ENCODE results near the gene KL. TPM values are rescaled to one million over a fixed set of nuclear protein-coding genes. Genes with fewer than 3 reads are reported as not detected.

The KL gene
- total RNA-seq, 4 donors from 2014 or later = 1.3 to 1.6 (median 1.4) TPM

- Histone ChIP-seq H3K27me3 (no peaks in the 10 kb centered on the region), H3K36me3 (no peaks in the 10 kb centered on the region), H3K4me3 (no peak overlapping the region), H3K9me3 (no peaks in the 10 kb centered on the region), H3K4me1 (peaks cover 5 to 15% of the 10 kb centered on the region in 2 donors), H3K27ac (no peak overlapping the region)
- in situ Hi-C loops (cut with MboI; ENCODE audit: low sequenced_read_pairs in 4 of 4) = no loop called here
- TF ChIP-seq POLR2A (IDR thresholded peaks at IDR 0.05) = no peak
- TF ChIP-seq, protein P1, sequence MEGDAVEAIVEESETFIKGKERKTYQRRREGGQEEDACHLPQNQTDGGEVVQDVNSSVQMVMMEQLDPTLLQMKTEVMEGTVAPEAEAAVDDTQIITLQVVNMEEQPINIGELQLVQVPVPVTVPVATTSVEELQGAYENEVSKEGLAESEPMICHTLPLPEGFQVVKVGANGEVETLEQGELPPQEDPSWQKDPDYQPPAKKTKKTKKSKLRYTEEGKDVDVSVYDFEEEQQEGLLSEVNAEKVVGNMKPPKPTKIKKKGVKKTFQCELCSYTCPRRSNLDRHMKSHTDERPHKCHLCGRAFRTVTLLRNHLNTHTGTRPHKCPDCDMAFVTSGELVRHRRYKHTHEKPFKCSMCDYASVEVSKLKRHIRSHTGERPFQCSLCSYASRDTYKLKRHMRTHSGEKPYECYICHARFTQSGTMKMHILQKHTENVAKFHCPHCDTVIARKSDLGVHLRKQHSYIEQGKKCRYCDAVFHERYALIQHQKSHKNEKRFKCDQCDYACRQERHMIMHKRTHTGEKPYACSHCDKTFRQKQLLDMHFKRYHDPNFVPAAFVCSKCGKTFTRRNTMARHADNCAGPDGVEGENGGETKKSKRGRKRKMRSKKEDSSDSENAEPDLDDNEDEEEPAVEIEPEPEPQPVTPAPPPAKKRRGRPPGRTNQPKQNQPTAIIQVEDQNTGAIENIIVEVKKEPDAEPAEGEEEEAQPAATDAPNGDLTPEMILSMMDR (IDR thresholded peaks at IDR 0.05 in 4 of 5, conservative IDR thresholded peaks at IDR 0.05 in 1 of 5) = no peak
- ATAC-seq (no peak), DNase-seq (no peak)
- intact Hi-C loops (cut with DNase I; ENCODE audit: low total_unique reads) = no loop called here
These were observed 33.9 kb downstream of the KL start for GRCh38 chr13:33050161-33050560.

GRCh38 chr13:33051632-33052031, 35.4 kb downstream of the KL start:
- ATAC-seq = no peak
- DNase-seq = no peak
- Histone ChIP-seq H3K36me3 (no peaks in the 10 kb centered on the region), H3K4me1 (peaks cover 5 to 15% of the 10 kb centered on the region in 2 donors), H3K4me3 (no peak overlapping the region), H3K27me3 (no peaks in the 10 kb centered on the region), H3K27ac (no peak overlapping the region), H3K9me3 (no peaks in the 10 kb centered on the region)
- TF ChIP-seq POLR2A (IDR thresholded peaks at IDR 0.05) = no peak
- TF ChIP-seq, protein P1 (IDR thresholded peaks at IDR 0.05 in 4 of 5, conservative IDR thresholded peaks at IDR 0.05 in 1 of 5) = no peak
- in situ Hi-C loops (cut with MboI; ENCODE audit: low sequenced_read_pairs in 4 of 4) (no loop called here), intact Hi-C loops (cut with DNase I; ENCODE audit: low total_unique reads) (no loop called here)

DNA sequence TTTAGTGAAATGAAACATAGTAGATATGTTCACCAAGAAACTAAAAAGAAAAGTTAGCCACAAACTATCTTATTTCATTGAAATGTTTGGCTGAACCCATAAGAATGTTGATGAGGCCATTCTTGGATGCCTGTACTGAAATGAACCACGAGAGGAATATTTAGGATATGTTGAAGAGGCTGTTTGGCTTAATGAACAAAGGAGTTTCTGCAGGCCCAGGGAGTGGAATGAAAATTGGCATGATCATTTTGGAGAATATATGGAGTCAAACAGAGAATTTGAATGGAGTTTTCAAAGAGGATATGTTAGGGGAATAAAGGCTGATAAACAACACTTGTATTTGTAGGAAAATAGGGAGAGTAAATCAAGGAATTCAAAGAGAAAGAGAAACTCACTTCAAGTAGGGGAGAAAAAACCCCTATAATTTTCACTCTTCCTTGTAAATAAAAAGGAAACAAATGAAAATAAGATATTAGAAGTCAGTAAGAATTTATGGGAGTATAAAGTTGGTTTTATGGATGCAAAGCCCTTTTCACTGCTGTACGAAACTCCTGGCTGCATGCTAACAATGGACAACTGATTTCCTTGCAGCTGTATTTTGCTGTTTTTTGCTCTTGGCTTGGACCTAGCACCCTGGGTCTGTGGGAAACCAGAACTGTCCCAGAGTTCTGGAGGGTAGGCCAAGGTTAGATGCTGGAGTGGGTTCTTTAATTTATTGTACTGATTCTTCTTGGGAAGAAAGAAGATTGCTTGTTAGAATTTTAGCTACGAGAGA, 36.5 kb downstream of the KL start:
- Histone ChIP-seq H3K4me3 (peak overlapping the region in 1 of 4 donors; percentile 2), H3K4me1 (peaks cover 5 to 15% of the 10 kb centered on the region in 2 donors), H3K9me3 (no peaks in the 10 kb centered on the region), H3K27ac (peak overlapping the region in 2 of 4 donors; percentile 12 to 27), H3K36me3 (no peaks in the 10 kb centered on the region), H3K27me3 (no peaks in the 10 kb centered on the region)
- in situ Hi-C loops (cut with MboI; ENCODE audit: low sequenced_read_pairs in 4 of 4) (no loop called here), intact Hi-C loops (cut with DNase I; ENCODE audit: low total_unique reads) (no loop called here)
- DNase-seq (no peak), ATAC-seq (no peak)
- TF ChIP-seq, protein P1 (IDR thresholded peaks at IDR 0.05 in 4 of 5, conservative IDR thresholded peaks at IDR 0.05 in 1 of 5) = no peak
- TF ChIP-seq POLR2A (IDR thresholded peaks at IDR 0.05) = no peak

DNA sequence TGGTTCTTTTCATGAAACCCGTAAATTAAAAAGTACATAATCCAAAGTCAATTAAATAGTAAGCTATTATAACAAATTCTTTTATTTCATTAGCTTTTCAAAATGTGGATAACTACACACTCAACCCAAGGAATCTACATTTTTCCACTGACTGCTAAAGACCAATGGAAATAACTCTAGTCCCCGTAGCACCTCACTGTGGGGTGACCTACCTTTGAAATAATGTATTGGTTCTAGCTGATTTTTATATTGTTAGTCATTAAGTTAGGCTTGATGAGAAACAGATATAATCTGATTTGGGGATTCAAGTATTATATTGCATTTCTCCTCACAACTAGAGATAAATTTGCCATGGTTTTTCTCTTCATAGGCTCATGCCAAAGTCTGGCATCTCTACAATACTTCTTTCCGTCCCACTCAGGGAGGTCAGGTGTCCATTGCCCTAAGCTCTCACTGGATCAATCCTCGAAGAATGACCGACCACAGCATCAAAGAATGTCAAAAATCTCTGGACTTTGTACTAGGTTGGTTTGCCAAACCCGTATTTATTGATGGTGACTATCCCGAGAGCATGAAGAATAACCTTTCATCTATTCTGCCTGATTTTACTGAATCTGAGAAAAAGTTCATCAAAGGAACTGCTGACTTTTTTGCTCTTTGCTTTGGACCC, 37.3 kb downstream of the KL start:
- no peaks in the 10 kb centered on the region for H3K36me3 ChIP-seq
- TF ChIP-seq, protein P1 (IDR thresholded peaks at IDR 0.05 in 4 of 5, conservative IDR thresholded peaks at IDR 0.05 in 1 of 5) = no peak
- no peak for TF ChIP-seq POLR2A (IDR thresholded peaks at IDR 0.05)
- H3K27me3 ChIP-seq = no peaks in the 10 kb centered on the region
- ATAC-seq (no peak), DNase-seq (no peak)
- peak overlapping the region in 1 of 4 donors; percentile 12 for H3K27ac ChIP-seq
- in situ Hi-C loops (cut with MboI; ENCODE audit: low sequenced_read_pairs in 4 of 4) (no loop called here), intact Hi-C loops (cut with DNase I; ENCODE audit: low total_unique reads) (no loop called here)
- no peak overlapping the region for H3K4me3 ChIP-seq
- peaks cover 5 to 15% of the 10 kb centered on the region in 2 donors for H3K4me1 ChIP-seq
- no peaks in the 10 kb centered on the region for H3K9me3 ChIP-seq

All from gastrocnemius medialis (tissue), 4 donors.